SK-N-SH treated with all-trans-retinoic acid at 6 μM for 48 hours (cell line): Measurements from ENCODE around the gene DCDC2C.

Source experiments
- ATAC-seq: fragments of 200-7000 bp; cut with Tn5 transposase; 3 replicates; pipeline ENCODE4 v1.9.1; 2020; ENCODE audit warnings: mild to moderate bottlenecking, moderate library complexity
- ARNTL ChIP-seq: fragments of 450-650 bp; formaldehyde crosslinking; IDR thresholded peaks from 2 replicates; pipeline ENCODE4 v1.5.0; 2020; ENCODE audit warnings: low read depth, mild to moderate bottlenecking, moderate library complexity, borderline replicate concordance
- BACH2 ChIP-seq: fragments of 250-450 bp; sonication (Bioruptor Pico); IDR thresholded peaks from 2 replicates; pipeline ENCODE4 v1.9.0; 2021; ENCODE audit warnings: mild to moderate bottlenecking, borderline replicate concordance
- CREB5 ChIP-seq: fragments of 250-450 bp; sonication (Bioruptor Pico); IDR thresholded peaks from 2 replicates; pipeline ENCODE4 v1.5.1; 2020; ENCODE audit warnings: low read depth, mild to moderate bottlenecking, moderate library complexity
- CSDC2 ChIP-seq: fragments of 250-450 bp; sonication (Bioruptor Pico); IDR thresholded peaks from 2 replicates; pipeline ENCODE4 v1.5.0; 2020; ENCODE audit warnings: mild to moderate bottlenecking, moderate library complexity
- CSRNP3 ChIP-seq: fragments of 250-450 bp; sonication (Bioruptor Pico); IDR thresholded peaks from 2 replicates; pipeline ENCODE4 v1.5.1; 2021; ENCODE audit warnings: mild to moderate bottlenecking, moderate library complexity
- ESRRG ChIP-seq: fragments of 250-450 bp; sonication (Bioruptor Pico); IDR thresholded peaks from 2 replicates; pipeline ENCODE4 v1.6.1; 2021; ENCODE audit warnings: mild to moderate bottlenecking
- GLIS3 ChIP-seq: fragments of 250-450 bp; sonication (Bioruptor Pico); IDR thresholded peaks from 2 replicates; pipeline ENCODE4 v1.5.0; 2020; ENCODE audit warnings: mild to moderate bottlenecking, moderate library complexity
- ISL1 ChIP-seq: fragments of 250-450 bp; sonication (Bioruptor Pico); IDR thresholded peaks from 2 replicates; pipeline ENCODE4 v2.1.2; 2022; ENCODE audit warnings: mild to moderate bottlenecking, moderate library complexity
- OSR1 ChIP-seq: fragments of 250-450 bp; sonication (Bioruptor Pico); IDR thresholded peaks from 2 replicates; pipeline ENCODE4 v1.8.0; 2022; ENCODE audit warnings: moderate library complexity, mild to moderate bottlenecking, inconsistent platforms
- PATZ1 ChIP-seq: fragments of 250-450 bp; sonication (Bioruptor Pico); IDR thresholded peaks from 2 replicates; pipeline ENCODE4 v1.8.0; 2020; ENCODE audit warnings: mild to moderate bottlenecking, moderate library complexity, borderline replicate concordance
- POU6F1 ChIP-seq: fragments of 250-450 bp; sonication (Bioruptor Pico); IDR thresholded peaks from 2 replicates; pipeline ENCODE4 v1.8.0; 2021; ENCODE audit warnings: low read depth, mild to moderate bottlenecking, moderate library complexity, borderline replicate concordance
- PPARA ChIP-seq: fragments of 250-450 bp; sonication (Bioruptor Pico); IDR thresholded peaks from 2 replicates; pipeline ENCODE4 v1.5.0; 2020; ENCODE audit warnings: mild to moderate bottlenecking, borderline replicate concordance
- RARB ChIP-seq: fragments of 250-450 bp; sonication (Bioruptor Pico); IDR thresholded peaks from 2 replicates; pipeline ENCODE4 v1.8.0; 2021; ENCODE audit warnings: mild to moderate bottlenecking, moderate library complexity
- SNAI2 ChIP-seq: fragments of 250-450 bp; sonication (Bioruptor Pico); IDR thresholded peaks from 2 replicates; pipeline ENCODE4 v1.5.0; 2020; ENCODE audit warnings: mild to moderate bottlenecking, moderate library complexity
- TCF4 ChIP-seq: fragments of 250-450 bp; sonication (Bioruptor Pico); IDR thresholded peaks from 2 replicates; pipeline ENCODE4 v1.8.0; 2021; ENCODE audit warnings: mild to moderate bottlenecking, moderate library complexity, borderline replicate concordance
- TOX ChIP-seq: fragments of 250-450 bp; sonication (Bioruptor Pico); IDR thresholded peaks from 2 replicates; pipeline ENCODE4 v1.8.0; 2021; ENCODE audit warnings: mild to moderate bottlenecking, moderate library complexity, borderline replicate concordance
- TSHZ2 ChIP-seq: fragments of 250-450 bp; sonication (Bioruptor Pico); IDR thresholded peaks from 2 replicates; pipeline ENCODE4 v1.5.0; 2020; ENCODE audit warnings: mild to moderate bottlenecking, moderate library complexity
- ZC3H10 ChIP-seq: fragments of 250-450 bp; sonication (Bioruptor Pico); IDR thresholded peaks from 2 replicates; pipeline ENCODE4 v1.5.1; 2021; ENCODE audit warnings: mild to moderate bottlenecking, moderate library complexity
- ZFP3 ChIP-seq: fragments of 250-450 bp; sonication (Bioruptor Pico); IDR thresholded peaks from 2 replicates; pipeline ENCODE4 v1.5.0; 2020; ENCODE audit warnings: mild to moderate bottlenecking, moderate library complexity
- ZFP30 ChIP-seq: fragments of 450-650 bp; formaldehyde crosslinking; IDR thresholded peaks from 2 replicates; pipeline ENCODE4 v1.5.0; 2022; ENCODE audit warnings: mild to moderate bottlenecking, moderate library complexity
- ZNF565 ChIP-seq: fragments of 450-650 bp; formaldehyde crosslinking; conservative IDR thresholded peaks from 2 replicates; pipeline ENCODE4 v1.5.0; 2020; ENCODE audit warnings: low read depth, mild to moderate bottlenecking, moderate library complexity
- ZNF8 ChIP-seq: fragments of 450-650 bp; formaldehyde crosslinking; IDR thresholded peaks from 2 replicates; pipeline ENCODE4 v1.5.0; 2020; ENCODE audit warnings: mild to moderate bottlenecking, moderate library complexity

DCDC2C gene

GRCh38 chr2:3758906-3759305, 55.5 kb downstream of the DCDC2C start:
- TF ChIP-seq ISL1 (CRISPR knock-in tag) (no peak), ARNTL (CRISPR knock-in tag) (no peak), ESRRG (CRISPR knock-in tag) (no peak), BACH2 (CRISPR knock-in tag) (no peak), PATZ1 (CRISPR knock-in tag) (no peak), GLIS3 (CRISPR knock-in tag) (no peak), ZFP3 (CRISPR knock-in tag) (no peak), ZFP30 (CRISPR knock-in tag) (no peak), TSHZ2 (CRISPR knock-in tag) (no peak), CSRNP3 (no peak), OSR1 (CRISPR knock-in tag) (no peak), PPARA (CRISPR knock-in tag) (no peak), POU6F1 (CRISPR knock-in tag) (no peak), TOX (no peak), ZNF8 (no peak), ZNF565 (CRISPR knock-in tag) (no peak), RARB (no peak), CREB5 (CRISPR knock-in tag) (no peak), ZC3H10 (no peak), TCF4 (CRISPR knock-in tag) (no peak)
- no peak for ATAC-seq

- ATAC-seq: no peak
- TF ChIP-seq ZC3H10 (no peak), TOX (no peak), TCF4 (CRISPR knock-in tag) (no peak)
These were observed 56.0 kb downstream of the DCDC2C start for GRCh38 chr2:3759331-3759730.

GRCh38 chr2:3759761-3760160, 56.4 kb downstream of the DCDC2C start:
- ATAC-seq: no peak
- no peak for TF ChIP-seq ZFP30 (CRISPR knock-in tag)
- TF ChIP-seq TOX: no peak
- TF ChIP-seq ZNF8: no peak
- TF ChIP-seq GLIS3 (CRISPR knock-in tag): no peak
- TF ChIP-seq SNAI2 (CRISPR knock-in tag): no peak
- no peak for TF ChIP-seq TSHZ2 (CRISPR knock-in tag)
- TF ChIP-seq ZNF565 (CRISPR knock-in tag): no peak
- TF ChIP-seq TCF4 (CRISPR knock-in tag): no peak
- TF ChIP-seq OSR1 (CRISPR knock-in tag): no peak
- TF ChIP-seq CSDC2 (CRISPR knock-in tag): no peak
- no peak for TF ChIP-seq PATZ1 (CRISPR knock-in tag)
- TF ChIP-seq POU6F1 (CRISPR knock-in tag): no peak
- TF ChIP-seq BACH2 (CRISPR knock-in tag): no peak
- no peak for TF ChIP-seq ZC3H10
